NB4 (cell line): ENCODE measurements around the gene SGMS1.
"Not testable (repeated sequence)": the region's sequence is repeated elsewhere in the genome, so short reads cannot be mapped to it uniquely, and the experiment has no call there.

Source experiments
- DNase-seq: peaks from one replicate; pipeline ENCODE4 v3.0.0; 2010; ENCODE audit warnings: low read depth
- H3K4me3 ChIP-seq: one replicate; pipeline ENCODE4 v1.5.1; 2011; ENCODE audit warnings: mild to moderate bottlenecking, low read depth, low read length, moderate library complexity
- MYC ChIP-seq: IDR thresholded peaks from 2 replicates; pipeline ENCODE4 v1.6.1; 2011; ENCODE audit warnings: low read depth, low read length
- POLR2A ChIP-seq: IDR thresholded peaks from 2 replicates; pipeline ENCODE4 v1.6.1; 2011; ENCODE audit warnings: mild to moderate bottlenecking; ENCODE audit not compliant: insufficient read length; ENCODE audit errors: extremely low read depth
- TF ChIP-seq, protein P1 (sequence below): IDR thresholded peaks from one replicate; pipeline ENCODE4 v1.5.1; 2012; ENCODE audit warnings: low read depth, low read length
- TF ChIP-seq, protein P2 (sequence below): IDR thresholded peaks from 2 replicates; pipeline ENCODE4 v1.6.1; 2011; ENCODE audit warnings: low read depth, low read length

The SGMS1 gene

DNA sequence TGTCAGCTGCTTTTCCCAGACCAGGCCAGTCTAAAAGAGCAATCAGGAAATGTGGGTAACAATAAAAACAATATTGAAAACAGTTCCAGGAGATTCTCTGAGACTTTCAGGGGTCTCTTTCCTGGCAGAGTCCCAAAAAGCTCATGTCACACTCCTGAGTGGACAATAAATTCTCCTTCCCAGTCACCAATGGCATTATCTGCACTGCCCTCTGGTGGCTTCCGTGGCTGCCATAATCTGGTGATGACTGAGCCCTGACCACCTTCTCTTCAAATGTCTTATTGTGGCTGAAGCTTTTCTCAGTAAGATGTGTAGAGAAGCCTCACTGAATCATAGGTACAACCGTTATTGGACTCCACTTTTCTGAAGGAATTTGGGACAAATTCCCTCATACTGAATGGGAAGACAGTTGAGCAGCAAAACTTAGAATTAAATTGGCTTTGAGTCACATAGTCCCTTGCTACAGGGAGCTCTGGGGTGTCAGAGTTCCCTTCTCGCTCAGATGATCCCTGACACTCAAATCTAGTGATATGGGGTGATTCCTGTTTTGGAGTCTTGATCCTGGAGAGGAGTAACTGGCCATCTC is 348.0 kb downstream of the SGMS1 start:
- no peak overlapping the region for H3K4me3 ChIP-seq
- TF ChIP-seq POLR2A (no peak), MYC (no peak)
- TF ChIP-seq, protein P1, sequence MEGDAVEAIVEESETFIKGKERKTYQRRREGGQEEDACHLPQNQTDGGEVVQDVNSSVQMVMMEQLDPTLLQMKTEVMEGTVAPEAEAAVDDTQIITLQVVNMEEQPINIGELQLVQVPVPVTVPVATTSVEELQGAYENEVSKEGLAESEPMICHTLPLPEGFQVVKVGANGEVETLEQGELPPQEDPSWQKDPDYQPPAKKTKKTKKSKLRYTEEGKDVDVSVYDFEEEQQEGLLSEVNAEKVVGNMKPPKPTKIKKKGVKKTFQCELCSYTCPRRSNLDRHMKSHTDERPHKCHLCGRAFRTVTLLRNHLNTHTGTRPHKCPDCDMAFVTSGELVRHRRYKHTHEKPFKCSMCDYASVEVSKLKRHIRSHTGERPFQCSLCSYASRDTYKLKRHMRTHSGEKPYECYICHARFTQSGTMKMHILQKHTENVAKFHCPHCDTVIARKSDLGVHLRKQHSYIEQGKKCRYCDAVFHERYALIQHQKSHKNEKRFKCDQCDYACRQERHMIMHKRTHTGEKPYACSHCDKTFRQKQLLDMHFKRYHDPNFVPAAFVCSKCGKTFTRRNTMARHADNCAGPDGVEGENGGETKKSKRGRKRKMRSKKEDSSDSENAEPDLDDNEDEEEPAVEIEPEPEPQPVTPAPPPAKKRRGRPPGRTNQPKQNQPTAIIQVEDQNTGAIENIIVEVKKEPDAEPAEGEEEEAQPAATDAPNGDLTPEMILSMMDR, result peak; percentile 87
- TF ChIP-seq, protein P2, sequence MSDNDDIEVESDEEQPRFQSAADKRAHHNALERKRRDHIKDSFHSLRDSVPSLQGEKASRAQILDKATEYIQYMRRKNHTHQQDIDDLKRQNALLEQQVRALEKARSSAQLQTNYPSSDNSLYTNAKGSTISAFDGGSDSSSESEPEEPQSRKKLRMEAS, result no peak
- DNase-seq, result peak; percentile 51

DNA sequence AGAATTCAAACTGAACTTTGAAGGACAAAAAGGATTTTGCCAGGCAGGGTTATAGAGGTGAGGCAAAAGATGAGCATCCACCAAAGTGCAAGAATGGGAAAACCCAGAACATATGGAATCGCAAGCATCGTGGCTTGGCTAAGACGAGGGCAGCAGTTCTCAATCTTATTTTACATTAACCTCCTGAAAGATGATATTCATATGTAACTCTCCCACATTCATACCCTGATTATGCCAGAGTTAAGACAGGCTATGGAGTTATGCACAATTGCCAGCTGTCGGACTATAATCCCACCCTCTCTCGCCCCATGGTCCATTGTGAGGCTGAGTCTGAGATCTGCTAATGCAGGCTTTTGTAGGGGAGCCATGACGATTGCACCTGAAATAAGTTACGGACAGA is 351.2 kb downstream of the SGMS1 start:
- no peak overlapping the region for H3K4me3 ChIP-seq
- no peak for DNase-seq
- TF ChIP-seq, protein P2, result no peak
- no peak for TF ChIP-seq POLR2A

DNA sequence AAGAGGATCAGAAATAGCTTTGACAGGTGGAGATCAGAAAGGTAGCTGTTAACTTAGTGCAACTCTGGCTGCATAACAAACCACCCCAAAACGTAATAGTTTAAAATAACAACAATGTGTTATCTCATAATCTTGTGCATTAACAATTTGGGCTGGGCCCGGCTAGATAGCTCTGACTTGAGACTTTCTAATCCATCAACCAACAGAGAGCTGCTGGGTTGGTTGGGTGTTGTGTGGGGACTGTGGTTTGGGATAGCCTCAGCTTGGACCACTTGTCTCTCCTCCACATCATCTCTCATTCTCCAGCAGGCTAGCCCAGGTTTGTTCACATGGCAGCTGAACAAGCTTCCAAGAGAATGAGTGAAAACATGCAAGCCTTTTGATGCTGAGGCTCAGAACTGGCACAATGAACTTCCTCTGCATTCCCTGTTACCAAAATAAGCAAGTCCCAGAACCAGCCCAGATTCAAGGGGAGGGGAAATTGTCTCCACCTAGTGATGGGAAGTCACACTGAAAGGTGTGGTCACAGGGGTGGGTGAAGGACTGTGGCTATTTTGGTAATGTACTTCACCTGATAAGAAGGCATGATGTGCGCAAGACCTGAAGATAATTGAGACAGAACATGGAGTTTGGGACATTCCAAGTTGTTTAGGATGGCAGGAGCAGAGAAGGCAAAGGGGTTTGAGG is 352.0 kb downstream of the SGMS1 start:
- TF ChIP-seq MYC (no peak), POLR2A (no peak)
- TF ChIP-seq, protein P2, result no peak
- TF ChIP-seq, protein P1, result no peak
- no peak for DNase-seq
- H3K4me3 ChIP-seq, result no peak overlapping the region

DNA sequence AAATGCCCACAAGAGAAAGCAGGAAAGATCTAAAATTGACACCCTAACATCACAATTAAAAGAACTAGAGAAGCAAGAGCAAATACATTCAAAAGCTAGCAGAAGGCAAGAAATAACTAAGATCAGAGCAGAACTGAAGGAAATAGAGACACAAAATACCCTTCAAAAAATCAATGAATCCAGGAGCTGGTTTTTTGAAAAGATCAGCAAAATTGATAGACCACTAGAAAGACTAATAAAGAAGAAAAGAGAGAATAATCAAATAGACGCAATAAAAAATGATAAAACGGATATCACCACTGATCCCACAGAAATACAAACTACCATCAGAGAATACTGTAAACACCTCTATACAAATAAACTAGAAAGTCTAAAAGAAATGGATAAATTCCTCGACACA is 355.9 kb downstream of the SGMS1 start:
- H3K4me3 ChIP-seq, DNase-seq: not testable (repeated sequence)

DNA sequence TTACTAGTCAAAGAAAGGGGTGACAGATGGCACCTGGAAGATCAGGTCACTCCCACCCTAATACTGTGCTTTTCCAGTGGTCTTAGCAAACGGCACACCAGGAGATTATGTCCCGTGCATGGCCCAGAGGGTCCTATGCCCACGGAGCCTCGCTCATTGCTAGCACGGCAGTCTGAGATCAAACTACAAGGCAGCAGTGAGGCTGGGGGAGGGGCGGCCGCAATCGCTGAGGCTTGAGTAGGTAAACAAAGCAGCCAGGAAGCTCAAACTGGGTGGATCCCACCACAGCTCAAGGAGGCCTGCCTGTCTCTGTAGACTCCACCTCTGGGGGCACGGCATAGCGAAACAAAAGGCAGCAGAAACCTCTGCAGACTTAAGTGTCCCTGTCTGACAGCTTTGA is 361.1 kb downstream of the SGMS1 start:
- not testable (repeated sequence) for H3K4me3 ChIP-seq, DNase-seq

DNA sequence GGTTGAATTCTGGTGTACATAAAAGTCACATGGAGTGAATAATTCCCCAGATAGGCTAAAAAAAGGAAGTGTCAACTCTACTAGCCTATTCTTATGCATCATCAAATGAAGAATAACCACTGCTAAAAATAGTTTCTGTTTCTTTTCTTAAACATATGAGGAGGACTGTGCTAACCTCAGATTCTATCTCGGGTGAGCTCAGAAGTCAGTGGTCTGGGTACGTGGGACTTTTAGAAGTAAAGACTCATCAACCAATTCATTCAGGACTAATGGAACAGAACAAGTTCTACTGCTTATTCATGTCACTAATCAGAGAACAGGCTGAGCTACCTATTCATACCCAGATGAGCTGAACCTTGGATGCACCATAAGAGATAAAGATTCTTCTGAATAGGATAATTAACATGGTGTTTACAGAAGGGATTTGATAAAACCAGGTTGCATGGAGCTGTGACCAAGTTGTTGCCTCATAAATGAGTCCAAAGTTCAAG is 362.9 kb downstream of the SGMS1 start:
- TF ChIP-seq, protein P2, result 0 out of 2 replicates have a peak, but pooled peaks have one; percentile 22
- no peak for TF ChIP-seq MYC
- DNase-seq, result peak; percentile 66
- H3K4me3 ChIP-seq, result no peak overlapping the region
